Prostate gland (tissue), 2 donors: Measurements from ENCODE around the gene BZW2. TPM values are rescaled to one million over a fixed set of nuclear protein-coding genes. Genes with fewer than 3 reads are reported as not detected.
"Not testable (repeated sequence)": the region's sequence is repeated elsewhere in the genome, so short reads cannot be mapped to it uniquely, and the experiment has no call there.

Source experiments
- DNase-seq: peaks from one replicate; pipeline ENCODE4 v3.0.0-alpha.2; 2019; ENCODE audit warnings: low spot score
- H3K27ac ChIP-seq, 2 donors: fragments of 200-600 bp; sonication (generic); 2 replicates each; pipeline ENCODE4 v1.5.1; 2017 to 2019
- H3K27me3 ChIP-seq: fragments of 200-600 bp; sonication (generic); replicated peaks from 2 replicates; pipeline ENCODE4 v1.5.1; 2019; ENCODE audit not compliant: insufficient read depth
- H3K36me3 ChIP-seq, 2 donors: fragments of 200-600 bp; sonication (generic); 1 replicate in 1 of 2; 2 replicates in 1 of 2; pipeline versions ENCODE4 v1.5.1 to v1.8.1; 2017 to 2019
- H3K4me1 ChIP-seq: fragments of 200-600 bp; sonication (generic); replicated peaks from 2 replicates; pipeline ENCODE4 v1.5.1; 2019
- H3K4me3 ChIP-seq, 2 donors: fragments of 200-600 bp; sonication (generic); 2 replicates each; pipeline ENCODE4 v1.5.1; 2017 to 2019
- H3K9me3 ChIP-seq: fragments of 200-600 bp; sonication (generic); 2 replicates; pipeline ENCODE4 v1.5.1; 2017
- CTCF ChIP-seq, 4 experiments: fragments of 200-600 bp in 2 of 4; fragments of 450-650 bp in 2 of 4; sonication (generic) in 2 of 4; IDR thresholded peaks; 1 replicate in 3 of 4; 2 replicates in 1 of 4; pipeline ENCODE4 v1.5.1; 2016 to 2019; ENCODE audit warnings: antibody characterized with exemption in 4 of 4, mild to moderate bottlenecking in 2 of 4, moderate library complexity in 2 of 4
- POLR2A ChIP-seq: fragments of 450-650 bp; IDR thresholded peaks from one replicate; pipeline ENCODE4 v1.6.1; 2016; ENCODE audit warnings: antibody characterized with exemption, mild to moderate bottlenecking
- POLR2AphosphoS5 ChIP-seq: sonication (generic); formaldehyde crosslinking; IDR thresholded peaks from one replicate; pipeline ENCODE4 v1.6.1; 2017; ENCODE audit warnings: antibody characterized with exemption
- WGBS: methylation state at CpG from one replicate; pipeline ENCODE4 v1.1.5; 2018; 5-methylcytosine and 5-hydroxymethylcytosine counted together
- intact Hi-C: fragments of 100-400 bp; cut with DNase I; formaldehyde crosslinking; loops from one replicate; pipeline ENCODE4 v1.14.2; 2022
- total RNA-seq, 2 donors: library from RNA; depleted of rRNA; stranded (reverse); fragments of >200 nt; gene quantifications; one replicate each; pipeline ENCODE4 v1.1.0, GENCODE V29; 2016

BZW2 gene
- total RNA-seq, 2 donors from 2014 or later = 31.0 to 33.5 TPM

DNA sequence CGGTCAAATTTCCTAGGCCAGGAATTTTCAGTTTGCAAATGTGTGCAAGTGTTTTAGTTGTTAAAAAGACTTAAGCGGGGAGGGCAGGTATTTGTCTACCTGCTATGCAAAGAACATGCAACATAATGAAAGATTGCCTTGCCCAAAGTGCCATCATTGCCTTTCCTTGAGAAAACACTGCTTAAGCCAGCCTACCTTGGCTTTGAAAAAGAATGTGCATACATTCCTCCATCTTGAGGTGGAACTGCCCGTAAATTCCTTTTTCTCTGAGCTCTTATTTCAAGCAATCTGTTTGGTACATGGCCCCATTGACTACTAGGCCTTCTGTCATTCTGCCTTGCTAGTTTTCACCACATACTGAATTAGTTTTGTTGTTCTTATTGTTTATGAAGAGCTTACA is 29.3 kb downstream of the BZW2 start:
- no peak for TF ChIP-seq CTCF (IDR thresholded peaks at IDR 0.05)
- TF ChIP-seq POLR2AphosphoS5 = no peak
- TF ChIP-seq POLR2A = no peak
- H3K27ac ChIP-seq = no peak overlapping the region
- no peaks in the 10 kb centered on the region for H3K27me3 ChIP-seq
- no peaks in the 10 kb centered on the region for H3K36me3 ChIP-seq
- no peak for DNase-seq
- H3K4me3 ChIP-seq = no peak overlapping the region
- H3K9me3 ChIP-seq = no peaks in the 10 kb centered on the region
- 87% methylated on average over 3 of the region's 3 CpGs for WGBS
- intact Hi-C loops = no loop called here
- H3K4me1 ChIP-seq = no peaks in the 10 kb centered on the region

DNA sequence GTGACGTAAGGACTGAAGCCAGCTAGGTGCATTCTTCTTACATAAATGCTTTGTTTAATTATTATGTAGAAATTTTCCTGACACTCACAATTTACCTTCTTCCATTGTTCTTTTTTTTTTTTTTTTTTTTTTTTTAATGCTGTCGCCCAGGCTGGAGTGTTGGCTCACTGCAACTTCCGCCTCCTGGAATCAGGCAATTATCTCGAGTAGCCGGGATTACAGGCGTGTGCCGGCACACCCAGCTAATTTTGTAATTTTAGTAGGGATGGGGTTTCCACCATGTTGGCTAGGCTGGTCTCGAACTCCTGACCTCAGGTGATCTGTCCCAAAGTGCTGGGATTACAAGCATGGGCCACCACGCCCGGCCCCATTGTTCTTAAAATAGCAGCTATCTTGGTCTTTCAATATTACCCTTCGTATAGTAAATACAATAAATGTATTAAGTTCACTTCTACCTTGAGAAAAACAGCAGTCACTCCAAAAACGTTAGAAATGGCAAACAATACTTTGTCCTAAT is 32.1 kb downstream of the BZW2 start:
- Histone ChIP-seq H3K27me3 (no peaks in the 10 kb centered on the region), H3K4me1 (no peaks in the 10 kb centered on the region), H3K27ac (no peak overlapping the region), H3K36me3 (no peaks in the 10 kb centered on the region), H3K9me3 (no peaks in the 10 kb centered on the region), H3K4me3 (no peak overlapping the region)
- TF ChIP-seq CTCF (IDR thresholded peaks at IDR 0.05) (no peak), POLR2AphosphoS5 (no peak), POLR2A (no peak)
- DNase-seq = no peak
- intact Hi-C loops = no loop called here
- 91% methylated on average over 12 of the region's 12 CpGs for WGBS

DNA sequence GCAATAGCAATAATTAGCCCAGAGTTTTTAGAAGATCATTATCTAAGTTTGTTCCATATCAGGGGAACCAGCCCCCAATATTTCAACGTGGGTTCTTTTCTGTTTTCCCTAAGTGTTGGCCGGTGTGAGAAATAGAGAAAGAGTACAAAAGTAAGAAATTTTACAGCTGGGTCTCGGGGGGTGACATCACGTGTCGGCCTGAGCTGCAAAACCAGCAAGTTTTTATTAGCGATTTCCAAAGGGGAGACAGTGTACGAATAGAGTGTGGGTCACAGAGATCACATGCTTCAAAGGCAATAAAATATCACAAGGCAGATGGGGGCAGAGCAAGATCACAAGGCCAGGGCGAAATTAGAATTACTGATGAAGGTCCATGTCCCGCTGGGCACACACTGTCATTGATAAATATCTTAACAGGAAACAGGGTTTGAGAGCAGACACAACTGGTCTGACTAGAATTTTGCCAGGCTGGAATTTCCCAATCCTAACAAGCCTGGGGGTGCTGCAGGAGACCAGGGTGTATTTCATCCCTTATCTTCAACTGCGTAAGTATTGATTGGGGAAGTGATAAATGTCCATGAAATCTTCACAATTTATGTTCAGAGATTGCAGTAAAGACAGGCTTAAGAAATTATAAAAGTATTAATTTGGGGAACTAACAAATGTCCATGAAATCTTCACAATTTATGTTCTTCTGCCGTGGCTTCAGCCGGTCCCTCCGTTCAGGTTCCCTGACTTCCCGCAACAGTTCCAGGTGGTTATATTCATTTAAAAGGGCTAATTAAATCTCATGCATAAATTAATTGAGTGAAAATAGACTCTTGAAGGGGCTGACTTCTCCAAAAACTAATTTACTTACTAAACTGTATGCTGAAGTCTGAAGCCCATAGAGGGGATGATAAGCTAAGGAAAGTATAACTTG is 32.9 kb downstream of the BZW2 start:
- H3K4me3 ChIP-seq, H3K27ac ChIP-seq, H3K27me3 ChIP-seq, H3K36me3 ChIP-seq, H3K4me1 ChIP-seq, H3K9me3 ChIP-seq, intact Hi-C loops, DNase-seq: not testable (repeated sequence)
- 82% methylated on average over 14 of the region's 14 CpGs for WGBS

- WGBS = 60% methylated on average over 2 of the region's 2 CpGs
- no peaks in the 10 kb centered on the region for H3K36me3 ChIP-seq
- no peak for TF ChIP-seq POLR2A
- intact Hi-C loops = no loop called here
- no peak overlapping the region for H3K27ac ChIP-seq
- H3K27me3 ChIP-seq = no peaks in the 10 kb centered on the region
- no peaks in the 10 kb centered on the region for H3K4me1 ChIP-seq
- H3K4me3 ChIP-seq = no peak overlapping the region
- DNase-seq = no peak
- no peaks in the 10 kb centered on the region for H3K9me3 ChIP-seq
These were observed 39.0 kb downstream of the BZW2 start for GRCh38 chr7:16684935-16685334.

GRCh38 chr7:16685535-16685934 is 39.6 kb downstream of the BZW2 start:
- no peaks in the 10 kb centered on the region for H3K9me3 ChIP-seq
- no peak overlapping the region for H3K27ac ChIP-seq
- no peaks in the 10 kb centered on the region for H3K27me3 ChIP-seq
- no peaks in the 10 kb centered on the region for H3K36me3 ChIP-seq
- no peak overlapping the region for H3K4me3 ChIP-seq
- 100% methylated on average over 2 of the region's 2 CpGs for WGBS
- DNase-seq = no peak
- TF ChIP-seq CTCF (IDR thresholded peaks at IDR 0.05) = no peak
- TF ChIP-seq POLR2A = no peak
- TF ChIP-seq POLR2AphosphoS5 = no peak
- H3K4me1 ChIP-seq = no peaks in the 10 kb centered on the region
- intact Hi-C loops = no loop called here

DNA sequence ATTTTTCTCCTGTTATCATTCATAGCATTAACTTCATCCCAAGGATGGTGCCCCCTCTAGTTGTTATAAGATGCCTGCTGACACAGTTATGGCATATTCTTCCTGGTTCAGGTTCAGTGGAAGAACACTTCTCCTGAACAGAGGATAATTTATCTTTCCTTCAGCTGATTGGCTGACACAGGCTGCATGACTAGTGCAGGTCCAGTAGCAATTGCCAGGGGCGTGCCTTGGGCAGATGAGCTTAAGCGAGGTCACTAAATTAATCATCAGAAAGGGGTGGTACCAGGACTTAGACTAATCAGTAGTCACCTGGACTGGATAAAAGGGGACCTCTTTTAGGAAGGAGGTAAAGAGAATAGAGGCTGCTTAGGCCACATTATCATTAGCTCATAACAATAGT is 42.3 kb downstream of the BZW2 start:
- H3K9me3 ChIP-seq = no peaks in the 10 kb centered on the region
- no peak overlapping the region for H3K4me3 ChIP-seq
- intact Hi-C loops = no loop called here
- H3K4me1 ChIP-seq = no peaks in the 10 kb centered on the region
- no peaks in the 10 kb centered on the region for H3K27me3 ChIP-seq
- no peak overlapping the region for H3K27ac ChIP-seq
- H3K36me3 ChIP-seq = no peaks in the 10 kb centered on the region
- WGBS = 94% methylated on average over 2 of the region's 2 CpGs
- no peak for DNase-seq
- TF ChIP-seq CTCF (IDR thresholded peaks at IDR 0.05) = no peak
- TF ChIP-seq POLR2AphosphoS5 = no peak
- no peak for TF ChIP-seq POLR2A
